Superior temporal gyrus (tissue), 1 donor: Measurements from ENCODE around the gene SRP9.

ENCODE experiments used
- DNase-seq: peaks from one replicate; pipeline ENCODE4 v3.0.0-alpha.2; 2016; ENCODE audit errors: extremely low spot score

SRP9 gene

GRCh38 chr1:225777583-225778336 lies at the start of gene SRP9:
SRP9 (plus strand) TSS chr1:225777826; CDS start chr1:225777941, 115 bp downstream.
- peak; percentile 99 for DNase-seq

DNA sequence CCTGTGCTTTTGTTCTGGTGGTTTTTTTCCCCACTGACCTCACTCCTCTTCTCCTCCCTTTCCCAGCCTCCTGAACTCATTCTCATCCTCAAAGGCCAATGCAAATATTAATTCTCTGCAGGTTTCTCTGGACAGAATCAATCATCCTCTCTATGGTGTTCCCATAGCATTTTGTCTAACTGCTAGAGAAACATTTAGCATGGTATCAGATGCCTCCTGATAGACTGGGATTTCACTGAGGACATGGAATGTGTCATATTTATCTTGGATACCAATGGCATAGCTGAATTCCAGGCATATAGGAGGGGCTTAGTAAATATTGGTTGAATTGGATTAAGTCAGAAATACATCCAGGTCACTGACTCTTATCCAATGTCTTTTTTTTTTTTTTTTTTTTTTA lies 46.1 kb upstream of the SRP9 start:
- no peak for DNase-seq

DNA sequence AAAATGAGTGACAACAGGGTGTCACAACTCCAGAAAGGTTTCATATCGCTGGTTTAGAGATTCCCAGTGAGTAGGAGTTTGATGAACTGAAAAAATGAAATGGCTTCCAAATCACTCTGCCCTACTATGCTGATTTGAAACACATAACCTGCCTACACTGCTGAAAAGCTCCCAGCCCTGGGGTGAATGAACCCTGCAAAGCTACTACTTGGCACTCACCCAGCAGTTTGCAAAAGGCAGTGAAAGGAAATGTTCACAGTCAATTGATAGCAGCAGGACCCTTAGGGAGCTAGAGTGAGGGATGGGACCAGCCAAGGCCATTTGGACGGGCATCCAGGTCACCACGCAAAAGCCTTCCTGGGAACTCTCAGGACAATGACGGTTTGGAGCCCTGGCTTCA lies 44.4 kb upstream of the SRP9 start:
- no peak for DNase-seq

DNA sequence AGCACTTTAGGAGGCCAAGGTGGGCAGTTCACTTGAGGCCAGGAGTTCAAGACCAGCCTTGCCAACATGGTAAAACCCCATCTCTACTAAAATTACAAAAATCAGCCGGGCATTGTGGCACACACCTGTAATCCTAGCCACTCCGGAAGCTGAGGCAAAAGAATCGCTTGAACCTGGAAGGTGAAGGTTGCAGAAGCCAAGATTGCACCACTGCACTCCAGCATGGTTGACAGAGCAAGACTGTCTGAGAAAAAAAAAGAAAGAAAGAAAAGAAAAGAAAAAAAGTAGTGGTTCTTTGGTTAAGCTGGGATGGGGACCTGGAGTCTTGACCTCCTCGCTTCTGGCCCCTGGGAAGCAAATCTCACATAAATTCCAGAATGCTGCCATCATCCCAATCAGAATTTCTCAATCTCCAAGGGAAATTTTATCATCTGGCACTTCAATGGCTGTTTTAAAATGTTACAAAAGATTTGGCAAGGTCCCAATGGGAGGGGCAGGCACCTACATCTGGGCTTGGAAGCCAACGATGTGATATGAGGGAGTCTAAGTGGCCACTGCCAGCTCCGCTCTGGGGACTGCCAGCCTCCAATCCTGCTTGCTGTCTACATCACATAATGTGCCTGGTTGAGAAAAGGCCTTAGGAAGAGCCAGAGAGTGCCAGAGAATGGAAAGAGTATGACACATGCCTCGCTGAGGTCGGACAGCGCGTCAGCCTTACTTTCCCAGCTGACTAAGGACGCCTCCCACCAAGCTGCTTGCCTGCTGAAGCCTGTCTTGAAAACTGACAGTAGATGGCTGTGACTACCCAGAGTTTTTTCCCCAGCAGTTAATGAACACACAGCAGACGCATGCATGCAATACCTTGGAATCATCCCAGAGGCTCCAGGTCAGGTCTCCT lies 42.1 kb upstream of the SRP9 start:
- peak; percentile 37 for DNase-seq

DNA sequence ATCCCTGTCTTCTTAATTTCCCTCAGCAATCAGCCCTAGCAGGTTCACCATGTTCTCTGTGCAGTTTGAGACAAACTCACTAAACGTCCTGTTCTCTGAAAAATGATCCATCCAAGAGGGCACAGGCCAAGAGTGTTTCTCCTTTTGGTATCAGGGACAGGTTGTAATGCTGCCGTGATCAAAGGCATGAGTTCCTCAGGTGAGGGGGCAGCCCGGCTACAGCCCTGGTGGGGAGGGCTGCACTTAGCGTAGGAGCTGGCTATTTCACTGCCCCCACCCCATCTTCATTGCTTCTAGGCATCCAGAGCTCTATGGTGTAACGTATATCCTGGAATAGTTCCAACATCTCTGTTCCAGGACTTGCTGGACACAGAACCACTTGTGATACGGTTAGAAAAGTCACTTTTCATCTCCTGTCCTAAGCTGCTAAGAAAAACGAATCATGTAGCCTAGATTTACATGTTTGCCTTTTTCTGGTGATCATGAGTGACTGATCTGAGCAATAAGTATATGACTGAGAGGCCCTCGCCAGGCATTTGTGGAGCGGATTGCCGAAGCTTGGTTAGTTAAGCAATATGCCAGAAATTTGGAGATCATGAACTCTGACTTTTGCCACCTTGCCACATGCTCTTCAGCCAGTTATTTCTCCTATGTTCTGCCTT lies 41.1 kb upstream of the SRP9 start:
- DNase-seq = no peak

GRCh38 chr1:225737161-225737560 lies 40.5 kb upstream of the SRP9 start:
- DNase-seq = no peak

GRCh38 chr1:225737866-225738265 lies 39.8 kb upstream of the SRP9 start:
- no peak for DNase-seq

GRCh38 chr1:225738763-225739162 lies 38.9 kb upstream of the SRP9 start:
- DNase-seq = no peak

- no peak for DNase-seq
Observed at GRCh38 chr1:225739542-225740107, 38.0 kb upstream of the SRP9 start.

DNA sequence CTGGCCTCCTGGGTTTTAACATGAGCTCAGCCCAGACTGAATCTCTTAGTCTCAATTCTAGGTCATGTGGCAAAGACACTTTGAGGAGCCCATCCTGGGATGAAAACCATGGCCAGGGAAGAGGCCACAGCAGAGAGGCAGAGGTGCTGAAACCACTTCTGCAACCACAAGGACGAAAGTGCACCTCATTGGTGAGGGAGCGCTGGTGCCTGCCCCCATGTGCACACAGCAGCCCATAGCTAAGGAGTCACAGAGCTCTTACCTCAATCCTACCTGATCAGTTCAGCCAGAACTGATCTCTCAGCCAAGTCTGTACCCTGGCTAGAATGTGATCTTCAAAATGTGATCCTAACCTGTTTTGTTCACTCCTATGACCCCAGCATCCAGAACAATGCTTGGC lies 32.9 kb upstream of the SRP9 start:
- no peak for DNase-seq

DNA sequence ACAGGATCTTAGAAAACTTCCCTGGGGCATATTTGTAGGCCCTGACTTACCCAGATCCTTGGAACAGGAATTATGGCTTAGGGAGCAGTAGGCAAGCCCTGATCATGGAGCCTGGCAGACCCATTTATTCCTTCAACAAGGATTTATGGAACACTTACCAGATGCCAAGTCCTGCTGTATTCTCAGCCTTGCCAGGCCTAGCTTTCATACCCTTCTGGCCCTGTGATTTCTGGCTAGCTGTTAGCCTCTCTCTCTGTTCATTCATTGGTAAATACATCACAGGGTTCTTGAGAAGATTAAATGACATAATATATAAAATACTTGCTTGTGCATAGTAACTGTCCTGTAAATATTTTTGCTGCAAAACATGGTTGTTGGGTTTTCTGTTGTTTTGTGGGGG lies 32.4 kb upstream of the SRP9 start:
- no peak for DNase-seq

DNA sequence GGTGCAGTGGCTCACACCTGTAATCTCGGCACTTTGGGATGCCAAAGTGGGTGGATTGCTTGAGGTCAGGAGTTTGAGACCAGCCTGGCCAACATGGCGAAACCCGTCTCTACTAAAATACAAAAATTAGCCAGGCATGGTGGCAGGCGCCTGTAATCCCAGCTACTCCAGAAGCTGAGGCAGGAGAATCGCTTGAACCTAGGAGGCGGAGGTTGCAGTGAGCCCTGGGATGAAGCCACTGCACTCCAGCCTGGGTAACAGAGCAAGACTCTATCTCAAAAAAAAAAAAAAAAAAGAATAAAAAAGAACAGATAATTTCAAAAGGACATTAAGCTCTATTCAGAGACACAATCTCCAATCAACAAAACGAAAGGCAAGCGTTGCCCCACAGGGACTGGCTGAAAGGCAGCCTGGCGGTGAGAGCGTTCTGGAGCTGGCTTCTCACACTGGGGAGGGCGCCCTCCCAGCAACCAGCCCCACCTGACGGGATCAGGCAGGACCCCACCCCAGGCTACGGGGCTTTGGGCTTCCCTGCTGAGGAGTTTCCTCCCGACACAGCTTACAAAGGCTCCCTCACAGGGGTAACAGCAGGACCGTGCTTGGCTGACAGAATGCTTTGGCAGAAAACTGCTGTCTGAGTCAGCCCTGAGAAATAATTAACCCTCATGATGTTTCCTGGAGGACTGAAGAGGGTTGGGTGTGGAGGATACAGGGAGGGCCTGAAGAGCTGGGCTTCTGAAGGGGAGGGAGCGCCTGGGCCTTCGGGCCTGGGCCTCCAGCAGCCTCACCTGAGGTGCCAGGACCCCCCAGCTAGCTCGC lies 31.1 kb upstream of the SRP9 start:
- peak; percentile 64 for DNase-seq

DNA sequence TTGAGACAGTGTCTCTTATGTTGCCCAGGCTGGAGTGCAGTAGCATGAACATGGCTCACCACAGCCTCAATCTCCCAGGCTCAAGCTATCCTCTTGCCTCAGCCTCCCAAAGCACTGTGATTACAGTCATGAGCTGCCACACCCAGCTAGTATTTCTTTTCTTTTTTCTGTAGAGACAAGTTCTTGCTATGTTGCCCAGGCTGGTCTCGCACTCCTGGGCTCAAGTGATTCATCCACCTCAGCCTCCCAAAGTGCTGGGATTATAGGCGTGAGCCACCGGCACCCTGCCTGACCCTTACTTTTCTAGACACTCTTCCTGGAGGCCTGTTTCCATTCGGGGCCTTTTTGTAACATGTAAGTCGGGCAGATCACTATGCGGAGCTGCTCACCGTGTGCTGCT lies 30.1 kb upstream of the SRP9 start:
- no peak for DNase-seq

DNA sequence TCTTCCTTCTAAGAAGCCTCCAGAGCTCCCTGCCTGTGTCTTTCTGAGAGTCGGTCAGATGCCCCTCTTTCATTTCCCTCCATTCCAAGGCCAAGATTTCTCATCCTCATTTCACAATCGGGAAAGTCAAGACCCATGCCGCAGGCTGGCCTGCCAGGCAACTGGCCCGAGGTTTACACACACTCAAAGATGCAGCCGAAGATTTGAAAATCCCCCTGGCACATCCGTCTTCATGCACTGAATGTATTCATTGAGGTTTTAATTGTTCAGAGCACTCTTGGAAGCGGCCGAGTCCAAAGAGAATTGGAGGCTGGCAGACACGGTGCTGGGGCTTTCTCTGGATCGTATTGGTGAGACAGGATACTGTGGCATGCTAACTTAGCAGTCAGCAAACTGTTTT lies 29.1 kb upstream of the SRP9 start:
- DNase-seq = no peak

DNA sequence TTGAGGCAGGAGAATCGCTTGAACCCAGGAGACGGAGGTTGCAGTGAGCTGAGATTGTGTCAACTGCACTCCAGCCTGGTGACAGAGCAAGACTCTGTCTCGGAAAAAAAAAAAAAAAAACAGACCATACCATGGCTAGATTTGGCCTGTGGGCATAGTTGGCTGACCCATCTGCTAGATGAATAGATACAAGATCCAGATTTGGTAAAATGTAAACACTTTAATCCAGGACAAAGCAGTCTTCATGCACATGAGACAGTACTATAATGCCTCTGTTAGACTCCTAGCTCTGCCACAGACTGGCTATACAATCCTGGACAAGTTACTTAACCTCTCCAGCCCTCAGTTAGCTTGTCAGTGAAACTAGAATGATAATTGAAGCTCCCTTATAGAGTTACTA lies 27.9 kb upstream of the SRP9 start:
- DNase-seq = no peak

- DNase-seq = no peak
Observed at GRCh38 chr1:225750420-225750819, 27.2 kb upstream of the SRP9 start.

DNA sequence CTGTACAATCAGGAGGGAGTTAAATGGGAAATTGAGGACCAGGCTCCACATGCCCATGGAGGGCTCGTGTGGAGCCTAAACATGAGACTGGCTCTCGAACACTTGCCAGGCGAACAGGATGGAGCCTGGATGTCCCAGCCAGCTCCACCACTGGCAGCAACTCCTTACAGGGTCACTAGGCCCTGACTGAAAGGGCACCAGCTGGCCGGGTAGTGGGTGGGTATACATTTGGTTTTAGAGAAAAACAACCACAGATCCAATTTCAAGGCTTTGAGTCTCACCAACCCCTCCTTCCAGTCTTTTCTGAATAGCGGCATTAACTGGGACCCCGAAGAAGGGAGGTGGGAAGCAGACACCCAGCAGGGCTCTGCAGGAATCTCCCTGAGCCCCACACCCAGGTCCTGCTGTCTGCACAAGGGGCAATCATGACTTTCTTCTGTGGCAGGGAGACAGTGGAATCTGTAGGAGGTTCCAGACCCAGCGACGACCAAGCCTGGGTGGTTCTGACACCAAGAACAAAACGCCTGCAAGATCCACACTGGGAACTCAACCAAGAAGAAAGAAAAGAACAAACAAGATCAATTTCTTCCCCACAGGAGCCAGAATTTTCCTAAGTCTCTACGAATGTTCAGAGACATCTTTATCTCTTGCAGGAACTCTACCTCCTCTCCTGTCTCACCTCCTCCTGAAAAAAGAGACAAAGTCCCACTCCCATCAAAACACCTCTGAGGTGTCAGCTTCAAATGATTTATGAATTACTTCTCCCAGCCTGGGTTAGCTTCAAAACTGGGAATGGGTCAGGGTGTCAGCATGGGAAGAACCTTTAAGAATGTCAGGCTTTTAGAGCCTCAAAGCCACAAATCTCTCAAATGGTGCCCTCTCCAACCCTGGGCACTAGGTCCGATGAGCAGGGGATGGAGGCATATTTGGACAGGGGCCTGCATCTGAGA lies 26.5 kb upstream of the SRP9 start:
- no peak for DNase-seq

DNA sequence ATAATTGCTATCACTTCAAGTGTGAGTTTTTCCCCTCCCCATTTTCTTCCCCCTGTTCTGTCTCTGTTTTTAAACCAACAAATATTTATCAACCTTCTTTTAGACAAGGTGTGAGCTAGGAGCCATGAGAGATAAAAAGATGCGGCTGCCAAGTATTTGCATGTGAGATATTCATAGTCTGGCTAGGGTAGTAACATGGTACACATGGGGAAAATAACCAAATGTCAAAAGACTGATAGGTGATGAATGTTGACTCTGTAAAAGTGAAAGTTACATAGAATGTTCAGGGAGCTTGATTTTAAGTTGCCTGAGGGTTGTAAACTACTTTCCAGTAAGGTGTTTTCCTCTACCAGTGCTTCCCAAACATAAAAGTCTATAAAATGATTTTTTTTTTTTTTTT lies 25.4 kb upstream of the SRP9 start:
- DNase-seq = no peak

DNA sequence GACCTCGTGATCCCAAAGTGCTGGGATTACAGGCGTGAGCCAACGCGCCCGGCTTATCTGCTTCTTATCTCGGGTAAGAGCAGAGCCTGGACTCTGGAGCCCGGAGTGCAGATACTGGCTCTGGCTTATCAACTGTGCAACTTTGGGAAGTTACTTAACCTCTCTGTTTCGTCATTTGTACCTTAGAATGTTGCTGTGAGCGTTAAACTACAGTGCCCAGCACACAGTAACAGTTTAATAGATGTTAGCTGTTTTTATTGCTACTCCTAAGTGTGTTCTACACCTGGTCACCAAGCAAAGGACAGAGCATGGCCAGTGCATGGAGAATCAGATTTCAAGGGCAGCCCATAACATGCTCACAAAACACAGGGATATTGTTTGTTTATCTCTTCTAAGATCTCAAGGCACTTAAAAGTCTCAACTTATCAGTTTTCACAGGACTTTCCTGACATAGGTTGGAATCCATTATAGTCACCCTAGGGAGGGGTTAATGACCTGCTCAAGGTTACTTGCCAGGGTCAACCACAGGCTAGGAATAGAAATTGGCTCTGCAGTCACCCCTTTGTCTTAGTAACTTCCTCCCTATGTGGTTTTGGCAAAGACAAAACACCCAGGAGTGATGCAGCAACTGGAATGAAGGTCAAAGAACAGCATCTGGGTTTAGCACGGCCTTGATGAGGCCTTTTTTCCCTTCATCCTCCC lies 22.5 kb upstream of the SRP9 start:
- DNase-seq = no peak
